Left hindlimb (tissue), 1 donor: ENCODE data around the gene DPH1.
A peak's percentile ranks its signal among the peaks of the same experiment; 100 is the strongest.
"Not testable (repeated sequence)": the region's sequence is repeated elsewhere in the genome, so short reads cannot be mapped to it uniquely, and the experiment has no call there.

ENCODE experiments used
- DNase-seq: peaks from one replicate; pipeline ENCODE4 v3.0.0-alpha.2; 2018

Gene DPH1

GRCh38 chr17:2008332-2009126 is 21.4 kb upstream of the DPH1 start:
- peak; percentile 15 for DNase-seq

GRCh38 chr17:2009737-2010136 is 20.2 kb upstream of the DPH1 start:
- DNase-seq: no peak

GRCh38 chr17:2011411-2012371 is 18.3 kb upstream of the DPH1 start:
- peak; percentile 74 for DNase-seq

GRCh38 chr17:2012499-2012898 is 17.5 kb upstream of the DPH1 start:
- DNase-seq: no peak

- not testable (repeated sequence) for DNase-seq
Measured at GRCh38 chr17:2013220-2013993, 16.5 kb upstream of the DPH1 start.

- peak; percentile 20 for DNase-seq
Measured at GRCh38 chr17:2013994-2014317, 16.0 kb upstream of the DPH1 start.

- DNase-seq: no peak
Measured at GRCh38 chr17:2015314-2015713, 14.6 kb upstream of the DPH1 start.

GRCh38 chr17:2016494-2016893 is 13.5 kb upstream of the DPH1 start:
- DNase-seq: no peak

- DNase-seq: no peak
Measured at GRCh38 chr17:2017274-2017941, 12.5 kb upstream of the DPH1 start.

GRCh38 chr17:2018716-2019510 is 11.0 kb upstream of the DPH1 start:
- no peak for DNase-seq

GRCh38 chr17:2019723-2020122 is 10.2 kb upstream of the DPH1 start:
- no peak for DNase-seq

- DNase-seq: no peak
Measured at GRCh38 chr17:2020721-2021120, 9.2 kb upstream of the DPH1 start.

- no peak for DNase-seq
Measured at GRCh38 chr17:2022647-2023240, 7.2 kb upstream of the DPH1 start.

GRCh38 chr17:2023256-2023655 is 6.7 kb upstream of the DPH1 start:
- no peak for DNase-seq

- no peak for DNase-seq
Measured at GRCh38 chr17:2023692-2024571, 6.0 kb upstream of the DPH1 start.

- DNase-seq: no peak
Measured at GRCh38 chr17:2024572-2025219, 5.3 kb upstream of the DPH1 start.

GRCh38 chr17:2025220-2025621 is 4.7 kb upstream of the DPH1 start, which contains the start of gene RTN4RL1:
RTN4RL1 (minus strand) TSS chr17:2025334; CDS start chr17:2024865, 469 bp downstream.
- peak; percentile 68 for DNase-seq

- DNase-seq: peak; percentile 77
Measured at GRCh38 chr17:2025622-2026309, 4.2 kb upstream of the DPH1 start.
